ENCODE results near the gene TPRG1. TPM values are rescaled to one million over a fixed set of nuclear protein-coding genes. Genes with fewer than 3 reads are reported as not detected.

Gene TPRG1
- total and polyA plus RNA-seq, 2 donors (not counting 1 experiment from before 2014, with no cell fraction given), result 0.47 to 0.99 TPM

DNA sequence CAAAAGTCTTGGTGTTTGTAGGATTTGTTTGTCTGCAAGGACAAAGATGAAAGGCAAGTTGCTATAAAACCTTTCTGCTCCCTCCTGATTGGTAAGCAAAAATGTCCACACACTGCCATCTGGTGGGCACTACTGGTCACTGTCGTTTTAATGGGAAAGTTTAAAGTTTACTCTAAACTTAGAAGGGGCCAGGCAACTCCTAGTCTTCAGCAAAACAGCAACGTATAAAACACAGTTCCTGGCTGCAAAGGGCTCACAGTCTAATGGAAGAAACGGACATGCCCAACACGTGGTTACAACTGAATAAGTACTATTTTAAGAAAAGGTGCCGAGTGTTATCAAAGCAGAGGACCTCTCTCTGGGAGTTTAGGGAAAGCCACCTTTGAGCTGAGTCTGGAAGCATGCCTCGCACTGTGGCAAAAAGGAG lies 23.7 kb upstream of the TPRG1 start:
- Histone ChIP-seq H3K79me2 (ENCODE audit: control insufficient read depth, insufficient read depth, low read length) (no peaks in the 10 kb centered on the region), H3K36me3 (ENCODE audit: control insufficient read depth, insufficient read depth, low read length) (no peaks in the 10 kb centered on the region), H3K4me1 (ENCODE audit: control insufficient read depth, extremely low read depth, insufficient read depth, low read length) (no peaks in the 10 kb centered on the region), H2AFZ (ENCODE audit: low read length) (no peak overlapping the region), H3K9ac (ENCODE audit: insufficient read depth, low read length) (no peak overlapping the region), H3K27ac (ENCODE audit: insufficient read depth, low read length) (no peak overlapping the region), H3K4me3 (replicated peaks in 1 of 4; ENCODE audit: control extremely low read depth in 1 of 4, insufficient read depth in 1 of 4, low read depth in 3 of 4, low read length in 4 of 4) (no peak overlapping the region), H4K20me1 (ENCODE audit: control insufficient read depth, extremely low read depth, insufficient read depth, low read length) (no peaks in the 10 kb centered on the region), H3K9me3 (ENCODE audit: control insufficient read depth, insufficient read depth, low read depth, low read length) (no peaks in the 10 kb centered on the region), H3K4me2 (ENCODE audit: extremely low read depth, insufficient read depth, low read length) (no peak overlapping the region), H3K27me3 (ENCODE audit: control insufficient read depth, insufficient read depth, low read length) (no peaks in the 10 kb centered on the region)
- DNase-seq (ENCODE audit: low read depth in 2 of 2), result peak; percentile 48 to 82
- TF ChIP-seq EZH2 (IDR thresholded peaks at IDR 0.05; ENCODE audit: low read length, missing control alignments), result no peak
- TF ChIP-seq, protein P1, sequence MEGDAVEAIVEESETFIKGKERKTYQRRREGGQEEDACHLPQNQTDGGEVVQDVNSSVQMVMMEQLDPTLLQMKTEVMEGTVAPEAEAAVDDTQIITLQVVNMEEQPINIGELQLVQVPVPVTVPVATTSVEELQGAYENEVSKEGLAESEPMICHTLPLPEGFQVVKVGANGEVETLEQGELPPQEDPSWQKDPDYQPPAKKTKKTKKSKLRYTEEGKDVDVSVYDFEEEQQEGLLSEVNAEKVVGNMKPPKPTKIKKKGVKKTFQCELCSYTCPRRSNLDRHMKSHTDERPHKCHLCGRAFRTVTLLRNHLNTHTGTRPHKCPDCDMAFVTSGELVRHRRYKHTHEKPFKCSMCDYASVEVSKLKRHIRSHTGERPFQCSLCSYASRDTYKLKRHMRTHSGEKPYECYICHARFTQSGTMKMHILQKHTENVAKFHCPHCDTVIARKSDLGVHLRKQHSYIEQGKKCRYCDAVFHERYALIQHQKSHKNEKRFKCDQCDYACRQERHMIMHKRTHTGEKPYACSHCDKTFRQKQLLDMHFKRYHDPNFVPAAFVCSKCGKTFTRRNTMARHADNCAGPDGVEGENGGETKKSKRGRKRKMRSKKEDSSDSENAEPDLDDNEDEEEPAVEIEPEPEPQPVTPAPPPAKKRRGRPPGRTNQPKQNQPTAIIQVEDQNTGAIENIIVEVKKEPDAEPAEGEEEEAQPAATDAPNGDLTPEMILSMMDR (conservative IDR thresholded peaks at IDR 0.05 in 1 of 2, IDR thresholded peaks at IDR 0.05 in 1 of 2; ENCODE audit: low read depth in 1 of 2, low read length in 2 of 2), result peak; percentile 81 to 84

- no peak for DNase-seq (ENCODE audit: low read depth in 2 of 2)
- H3K9ac ChIP-seq (ENCODE audit: insufficient read depth, low read length), result no peak overlapping the region
- H3K27ac ChIP-seq (ENCODE audit: insufficient read depth, low read length), result no peak overlapping the region
- no peaks in the 10 kb centered on the region for H3K4me1 ChIP-seq (ENCODE audit: control insufficient read depth, extremely low read depth, insufficient read depth, low read length)
- no peaks in the 10 kb centered on the region for H3K36me3 ChIP-seq (ENCODE audit: control insufficient read depth, insufficient read depth, low read length)
- H3K79me2 ChIP-seq (ENCODE audit: control insufficient read depth, insufficient read depth, low read length), result no peaks in the 10 kb centered on the region
- no peak overlapping the region for H3K4me2 ChIP-seq (ENCODE audit: extremely low read depth, insufficient read depth, low read length)
- no peak for TF ChIP-seq EZH2 (IDR thresholded peaks at IDR 0.05; ENCODE audit: low read length, missing control alignments)
- TF ChIP-seq, protein P1 (conservative IDR thresholded peaks at IDR 0.05 in 1 of 2, IDR thresholded peaks at IDR 0.05 in 1 of 2; ENCODE audit: low read depth in 1 of 2, low read length in 2 of 2), result no peak
- H3K4me3 ChIP-seq (replicated peaks in 1 of 4; ENCODE audit: control extremely low read depth in 1 of 4, insufficient read depth in 1 of 4, low read depth in 3 of 4, low read length in 4 of 4), result no peak overlapping the region
- peaks cover 2% of the 10 kb centered on the region for H3K27me3 ChIP-seq (ENCODE audit: control insufficient read depth, insufficient read depth, low read length)
- H3K9me3 ChIP-seq (ENCODE audit: control insufficient read depth, insufficient read depth, low read depth, low read length), result no peaks in the 10 kb centered on the region
- no peak overlapping the region for H2AFZ ChIP-seq (ENCODE audit: low read length)
- no peaks in the 10 kb centered on the region for H4K20me1 ChIP-seq (ENCODE audit: control insufficient read depth, extremely low read depth, insufficient read depth, low read length)
Measured at GRCh38 chr3:189149203-189149602, 22.6 kb upstream of the TPRG1 start.

DNA sequence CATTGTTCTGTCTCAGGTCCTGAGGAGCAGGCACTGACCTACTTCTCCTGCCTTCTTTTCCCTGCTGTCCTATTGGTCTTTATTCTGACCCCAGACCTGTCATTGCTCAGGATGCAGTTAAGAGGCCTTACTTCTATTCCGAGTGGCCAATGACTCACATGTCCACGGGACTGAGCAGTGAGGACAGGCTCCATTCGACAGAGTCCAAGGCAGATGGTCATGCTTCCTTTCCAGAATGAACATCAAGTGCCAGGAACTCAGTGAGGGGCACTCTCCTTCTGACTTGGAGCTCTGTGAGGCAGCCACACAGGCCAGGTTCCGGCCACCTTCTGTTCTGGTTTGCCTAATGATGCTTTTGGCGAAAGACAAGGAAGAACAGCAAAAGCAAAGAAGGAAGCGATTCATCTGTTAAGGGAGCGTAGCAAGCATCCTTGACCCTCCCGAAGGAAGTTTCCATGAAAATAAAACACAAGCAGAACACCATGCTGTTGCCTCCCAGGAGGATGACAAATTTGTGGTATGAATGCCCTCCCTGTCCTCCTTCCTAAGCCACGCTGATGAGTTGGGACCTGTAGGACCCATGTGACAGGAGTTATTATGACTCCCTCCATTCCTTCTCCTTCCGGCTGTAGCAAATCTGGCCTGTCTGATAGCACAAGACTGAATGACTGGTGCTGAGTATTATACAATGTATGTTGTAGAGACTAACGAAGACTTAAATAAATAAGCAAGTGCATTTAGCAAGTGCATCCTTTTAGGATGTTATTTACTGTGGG lies 14.4 kb upstream of the TPRG1 start:
- no peaks in the 10 kb centered on the region for H3K36me3 ChIP-seq (ENCODE audit: control insufficient read depth, insufficient read depth, low read length)
- DNase-seq (ENCODE audit: low read depth in 2 of 2), result no peak
- peaks cover 2% of the 10 kb centered on the region for H3K27me3 ChIP-seq (ENCODE audit: control insufficient read depth, insufficient read depth, low read length)
- no peak overlapping the region for H3K4me2 ChIP-seq (ENCODE audit: extremely low read depth, insufficient read depth, low read length)
- TF ChIP-seq EZH2 (IDR thresholded peaks at IDR 0.05; ENCODE audit: low read length, missing control alignments), result no peak
- TF ChIP-seq, protein P1 (conservative IDR thresholded peaks at IDR 0.05 in 1 of 2, IDR thresholded peaks at IDR 0.05 in 1 of 2; ENCODE audit: low read depth in 1 of 2, low read length in 2 of 2), result no peak
- H3K9ac ChIP-seq (ENCODE audit: insufficient read depth, low read length), result no peak overlapping the region
- no peaks in the 10 kb centered on the region for H4K20me1 ChIP-seq (ENCODE audit: control insufficient read depth, extremely low read depth, insufficient read depth, low read length)
- H3K4me1 ChIP-seq (ENCODE audit: control insufficient read depth, extremely low read depth, insufficient read depth, low read length), result no peaks in the 10 kb centered on the region
- H3K4me3 ChIP-seq (replicated peaks in 1 of 4; ENCODE audit: control extremely low read depth in 1 of 4, insufficient read depth in 1 of 4, low read depth in 3 of 4, low read length in 4 of 4), result no peak overlapping the region
- no peaks in the 10 kb centered on the region for H3K9me3 ChIP-seq (ENCODE audit: control insufficient read depth, insufficient read depth, low read depth, low read length)
- H3K27ac ChIP-seq (ENCODE audit: insufficient read depth, low read length), result no peak overlapping the region
- H2AFZ ChIP-seq (ENCODE audit: low read length), result no peak overlapping the region
- H3K79me2 ChIP-seq (ENCODE audit: control insufficient read depth, insufficient read depth, low read length), result no peaks in the 10 kb centered on the region

All from fibroblast of lung (primary cell).